OCI-LY7 (cell line): ENCODE measurements around the gene CDK2AP2. TPM values are rescaled to one million over a fixed set of nuclear protein-coding genes. Genes with fewer than 3 reads are reported as not detected.

ENCODE experiments used
- BruUV-seq: library from RNA; stranded (reverse); fragments of 400-500 nt; replicated peaks from 2 replicates; lab custom pipeline; 2021; lab: Mats Ljungman, UMichigan
- CTCF ChIA-PET: fragments of 300-600 bp; sonication (Branson Sonifier 250); formaldehyde crosslinking; loops from one replicate; lab custom pipeline; 2022; ENCODE audit warnings: antibody characterized with exemption; ENCODE audit not compliant: unreplicated experiment; lab: Charles Lee
- POLR2A ChIA-PET: fragments of 300-600 bp; sonication (Branson Sonifier 250); formaldehyde crosslinking; loops from one replicate; lab custom pipeline; 2022; ENCODE audit warnings: antibody characterized with exemption; lab: Charles Lee
- DNase-seq: peaks from one replicate; pipeline ENCODE4 v3.0.0-alpha.2; 2015; ENCODE audit warnings: low spot score
- H2AFZ ChIP-seq: fragments of 200-600 bp; sonication (generic), shearing (Covaris generic); 2 replicates; pipeline ENCODE4 v1.6.1; 2014; ENCODE audit warnings: mild to moderate bottlenecking, antibody characterized with exemption, low read length, moderate library complexity
- H3K27ac ChIP-seq: fragments of 200-600 bp; sonication (generic); 2 replicates; pipeline ENCODE4 v1.5.1; 2014; ENCODE audit warnings: mixed run types, low read depth, mild to moderate bottlenecking, moderate library complexity, low read length, inconsistent platforms; ENCODE audit not compliant: poor library complexity, severe bottlenecking
- H3K36me3 ChIP-seq: fragments of 200-600 bp; sonication (generic); 2 replicates; pipeline ENCODE4 v1.6.1; 2014; ENCODE audit warnings: mild to moderate bottlenecking, antibody characterized with exemption, low read length, moderate library complexity, mixed read lengths; ENCODE audit not compliant: insufficient read depth
- H3K4me1 ChIP-seq: fragments of 200-600 bp; sonication (generic); 2 replicates; pipeline ENCODE4 v1.5.1; 2014; ENCODE audit warnings: mild to moderate bottlenecking, low read length; ENCODE audit not compliant: insufficient read depth, poor library complexity, severe bottlenecking
- H3K4me2 ChIP-seq: fragments of 200-600 bp; sonication (generic); 2 replicates; pipeline ENCODE4 v1.6.1; 2014; ENCODE audit warnings: mild to moderate bottlenecking, low read length
- H3K4me3 ChIP-seq: fragments of 200-600 bp; sonication (generic); 2 replicates; pipeline ENCODE4 v1.5.1; 2014; ENCODE audit warnings: mild to moderate bottlenecking, low read depth, low read length; ENCODE audit not compliant: poor library complexity, severe bottlenecking
- H3K79me2 ChIP-seq: fragments of 200-600 bp; sonication (generic); 2 replicates; pipeline ENCODE4 v1.6.1; 2016; ENCODE audit warnings: low read depth, mild to moderate bottlenecking, low read length, moderate library complexity, mixed read lengths; ENCODE audit not compliant: insufficient read depth
- H3K9me2 ChIP-seq: fragments of 200-600 bp; sonication (generic); 2 replicates; pipeline ENCODE4 v1.6.1; 2016; ENCODE audit warnings: mild to moderate bottlenecking, low read length, mixed read lengths; ENCODE audit not compliant: insufficient read depth
- H3K9me3 ChIP-seq: fragments of 200-600 bp; sonication (generic); 2 replicates; pipeline ENCODE4 v1.6.1; 2014; ENCODE audit warnings: mild to moderate bottlenecking, mixed run types, low read length, mixed read lengths
- H4K20me1 ChIP-seq: fragments of 200-600 bp; sonication (generic); 2 replicates; pipeline ENCODE4 v1.6.1; 2014; ENCODE audit warnings: mild to moderate bottlenecking, antibody characterized with exemption, low read length, moderate library complexity, mixed read lengths; ENCODE audit not compliant: insufficient read depth
- EZH2phosphoT487 ChIP-seq: fragments of 200-600 bp; sonication (generic); IDR thresholded peaks from 2 replicates; pipeline ENCODE4 v1.6.1; 2018; ENCODE audit warnings: low read depth, borderline replicate concordance, mild to moderate bottlenecking, mixed run types, antibody characterized with exemption, low read length, moderate library complexity, mixed read lengths
- intact Hi-C: fragments of 100-400 bp; cut with micrococcal nuclease; formaldehyde crosslinking; loops from one replicate; pipeline ENCODE4 v1.10.0; 2022; ENCODE audit not compliant: unreplicated experiment
- total RNA-seq, 2 experiments: library from RNA; depleted of rRNA in 1 of 2; stranded (reverse); fragments of >200 nt in 1 of 2; shearing (Covaris generic) in 1 of 2; gene quantifications; 2 replicates each; pipeline ENCODE4 v1.2.3, GENCODE V29; 2014 to 2022
- TF ChIP-seq, protein P1 (sequence below): fragments of 200-600 bp; sonication (generic); conservative IDR thresholded peaks from 2 replicates; pipeline ENCODE4 v1.5.1; 2014; ENCODE audit warnings: mild to moderate bottlenecking, antibody characterized with exemption, low read length, moderate library complexity, mixed read lengths

The CDK2AP2 gene
- total RNA-seq, 2 experiments from 2014 or later, result 71.5 to 90.2 TPM

DNA sequence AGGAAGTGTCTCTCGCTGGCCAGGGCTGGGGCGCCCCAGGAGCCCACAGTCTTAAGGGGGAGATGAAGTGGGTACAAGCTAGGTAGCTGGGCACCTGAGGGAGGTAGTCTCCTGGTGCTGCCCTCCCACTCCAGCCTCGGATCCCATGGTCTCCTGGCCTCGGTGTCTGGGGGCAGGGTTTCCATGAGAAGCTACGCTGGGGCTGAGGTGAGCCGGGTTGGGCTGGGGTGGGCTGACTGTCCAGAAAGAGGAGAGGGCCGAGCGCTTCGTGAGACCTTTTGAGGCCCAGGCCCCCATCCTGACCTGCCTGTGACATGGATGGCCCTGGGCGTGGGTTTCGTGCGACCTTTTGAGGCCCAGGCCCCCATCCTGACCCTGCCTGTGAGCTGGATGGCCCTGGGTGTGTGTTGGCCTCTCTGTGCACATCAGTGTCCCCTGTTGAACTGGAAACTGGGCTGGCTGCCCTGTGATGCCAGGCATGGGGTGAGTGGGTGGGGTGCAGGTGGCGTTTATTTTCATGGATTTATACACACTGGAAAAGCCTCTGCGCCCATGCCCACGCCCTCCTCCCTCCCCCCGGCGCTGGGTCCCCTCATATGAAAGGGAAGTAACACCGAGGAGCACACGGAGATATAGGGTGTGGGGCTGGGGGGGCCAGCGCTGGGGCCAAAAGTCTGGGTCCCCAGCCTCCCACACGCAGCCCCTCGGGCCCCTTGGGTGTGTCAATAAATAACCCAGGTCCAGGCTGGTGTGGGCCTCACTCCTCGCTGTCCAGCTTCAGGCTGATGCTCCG is 16.5 kb downstream of the CDK2AP2 start:
- intact Hi-C loops, result no loop called here
- Histone ChIP-seq H3K79me2 (peaks cover 5% of the 10 kb centered on the region; the same call in 1 of the 2 replicates), H3K27ac (no peak overlapping the region), H3K36me3 (peaks cover 68% of the 10 kb centered on the region), H3K4me1 (peaks cover 6% of the 10 kb centered on the region), H3K9me3 (no peaks in the 10 kb centered on the region), H2AFZ (no peak overlapping the region), H3K9me2 (no peaks in the 10 kb centered on the region), H3K4me2 (no peak overlapping the region), H4K20me1 (no peaks in the 10 kb centered on the region), H3K4me3 (no peak overlapping the region)
- no peak for DNase-seq
- CTCF ChIA-PET, result no interaction called here
- POLR2A ChIA-PET, result no interaction called here
- BruUV-seq, result no TSS peak
- no peak for TF ChIP-seq EZH2phosphoT487
- TF ChIP-seq, protein P1, sequence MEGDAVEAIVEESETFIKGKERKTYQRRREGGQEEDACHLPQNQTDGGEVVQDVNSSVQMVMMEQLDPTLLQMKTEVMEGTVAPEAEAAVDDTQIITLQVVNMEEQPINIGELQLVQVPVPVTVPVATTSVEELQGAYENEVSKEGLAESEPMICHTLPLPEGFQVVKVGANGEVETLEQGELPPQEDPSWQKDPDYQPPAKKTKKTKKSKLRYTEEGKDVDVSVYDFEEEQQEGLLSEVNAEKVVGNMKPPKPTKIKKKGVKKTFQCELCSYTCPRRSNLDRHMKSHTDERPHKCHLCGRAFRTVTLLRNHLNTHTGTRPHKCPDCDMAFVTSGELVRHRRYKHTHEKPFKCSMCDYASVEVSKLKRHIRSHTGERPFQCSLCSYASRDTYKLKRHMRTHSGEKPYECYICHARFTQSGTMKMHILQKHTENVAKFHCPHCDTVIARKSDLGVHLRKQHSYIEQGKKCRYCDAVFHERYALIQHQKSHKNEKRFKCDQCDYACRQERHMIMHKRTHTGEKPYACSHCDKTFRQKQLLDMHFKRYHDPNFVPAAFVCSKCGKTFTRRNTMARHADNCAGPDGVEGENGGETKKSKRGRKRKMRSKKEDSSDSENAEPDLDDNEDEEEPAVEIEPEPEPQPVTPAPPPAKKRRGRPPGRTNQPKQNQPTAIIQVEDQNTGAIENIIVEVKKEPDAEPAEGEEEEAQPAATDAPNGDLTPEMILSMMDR, result no peak

DNA sequence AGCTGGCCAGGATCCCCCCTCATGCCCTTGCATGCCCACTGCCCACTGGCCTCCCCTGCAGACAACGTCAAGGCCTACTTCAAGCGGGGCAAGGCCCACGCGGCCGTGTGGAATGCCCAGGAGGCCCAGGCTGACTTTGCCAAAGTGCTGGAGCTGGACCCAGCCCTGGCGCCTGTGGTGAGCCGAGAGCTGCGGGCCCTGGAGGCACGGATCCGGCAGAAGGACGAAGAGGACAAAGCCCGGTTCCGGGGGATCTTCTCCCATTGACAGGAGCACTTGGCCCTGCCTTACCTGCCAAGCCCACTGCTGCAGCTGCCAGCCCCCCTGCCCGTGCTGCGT is 17.3 kb downstream of the CDK2AP2 start:
- H3K9me2 ChIP-seq, result no peaks in the 10 kb centered on the region
- H3K9me3 ChIP-seq, result no peaks in the 10 kb centered on the region
- POLR2A ChIA-PET, result no interaction called here
- H4K20me1 ChIP-seq, result no peaks in the 10 kb centered on the region
- peaks cover 68% of the 10 kb centered on the region for H3K36me3 ChIP-seq
- TF ChIP-seq, protein P1, result no peak
- no peak for TF ChIP-seq EZH2phosphoT487
- DNase-seq, result no peak
- CTCF ChIA-PET, result no interaction called here
- intact Hi-C loops, result no loop called here
- H3K4me1 ChIP-seq, result peaks cover 13% of the 10 kb centered on the region
- no peak overlapping the region for H2AFZ ChIP-seq
- peaks cover 8% of the 10 kb centered on the region; the same call in 1 of the 2 replicates for H3K79me2 ChIP-seq
- H3K4me2 ChIP-seq, result no peak overlapping the region
- H3K27ac ChIP-seq, result no peak overlapping the region
- H3K4me3 ChIP-seq, result no peak overlapping the region
- no TSS peak for BruUV-seq
